GM23338 (cell line): ENCODE data around the gene PPP2R5C. TPM values are rescaled to one million over a fixed set of nuclear protein-coding genes. Genes with fewer than 3 reads are reported as not detected.

Source experiments
- ATAC-seq: fragments of 200-7000 bp; cut with Tn5 transposase; 3 replicates; pipeline ENCODE4 v1.9.1; 2020
- DNase-seq: peaks from one replicate; pipeline ENCODE4 v3.0.0-alpha.2; 2015; ENCODE audit warnings: low spot score
- H2AFZ ChIP-seq: fragments of 200-600 bp; sonication (generic); 2 replicates; pipeline ENCODE4 v1.8.0; 2016; ENCODE audit warnings: antibody characterized with exemption, mild to moderate bottlenecking, moderate library complexity
- H3F3A ChIP-seq: fragments of 200-600 bp; sonication (generic); replicated peaks from 2 replicates; pipeline ENCODE4 v1.8.0; 2017; ENCODE audit warnings: antibody characterized with exemption, mixed run types, low read depth
- H3K27ac ChIP-seq: fragments of 200-600 bp; sonication (generic); 2 replicates; pipeline ENCODE4 v1.6.1; 2016; ENCODE audit warnings: low read depth
- H3K27me3 ChIP-seq: fragments of 200-600 bp; sonication (generic); 2 replicates; pipeline ENCODE4 v1.8.0; 2016; ENCODE audit warnings: mild to moderate bottlenecking, mixed run types, moderate library complexity; ENCODE audit not compliant: insufficient read depth
- H3K36me3 ChIP-seq: fragments of 200-600 bp; sonication (generic); 2 replicates; pipeline ENCODE4 v1.8.0; 2016; ENCODE audit warnings: mild to moderate bottlenecking; ENCODE audit not compliant: insufficient read depth
- H3K4me1 ChIP-seq: fragments of 200-600 bp; sonication (generic); 2 replicates; pipeline ENCODE4 v1.8.0; 2016; ENCODE audit warnings: mild to moderate bottlenecking, moderate library complexity; ENCODE audit not compliant: insufficient read depth
- H3K4me2 ChIP-seq: fragments of 200-600 bp; sonication (generic); 2 replicates; pipeline ENCODE4 v1.7.1; 2017; ENCODE audit warnings: mixed run types
- H3K4me3 ChIP-seq: fragments of 200-600 bp; sonication (generic); 2 replicates; pipeline ENCODE4 v1.6.1; 2016; ENCODE audit warnings: mixed run types
- H3K79me2 ChIP-seq: fragments of 200-600 bp; sonication (generic); replicated peaks from 2 replicates; pipeline ENCODE4 v1.8.0; 2017; ENCODE audit warnings: mild to moderate bottlenecking; ENCODE audit not compliant: insufficient read depth
- H3K9me2 ChIP-seq: fragments of 200-600 bp; sonication (generic); 2 replicates; pipeline ENCODE4 v1.8.0; 2017; ENCODE audit not compliant: insufficient read depth
- H4K20me1 ChIP-seq: fragments of 200-600 bp; sonication (generic); replicated peaks from 2 replicates; pipeline ENCODE4 v1.8.0; 2017; ENCODE audit warnings: mild to moderate bottlenecking; ENCODE audit not compliant: insufficient read depth
- H3K27ac Mint-ChIP-seq: 2 replicates; pipeline ENCODE4 v1.8.0; 2020; ENCODE audit warnings: inconsistent platforms, mild to moderate bottlenecking, moderate library complexity, mixed read lengths
- H3K27me3 Mint-ChIP-seq: 3 replicates; pipeline ENCODE4 v1.8.0; 2022; ENCODE audit warnings: low read depth, mild to moderate bottlenecking, moderate library complexity, mixed read lengths, inconsistent platforms; ENCODE audit not compliant: insufficient read depth, poor library complexity
- H3K36me3 Mint-ChIP-seq: 3 replicates; pipeline ENCODE4 v1.8.0; 2021; ENCODE audit warnings: low read depth, mild to moderate bottlenecking, inconsistent platforms, moderate library complexity, mixed read lengths
- H3K4me1 Mint-ChIP-seq: 3 replicates; pipeline ENCODE4 v1.8.0; 2020; ENCODE audit warnings: mild to moderate bottlenecking, inconsistent platforms, mixed read lengths
- H3K4me3 Mint-ChIP-seq: 3 replicates; pipeline ENCODE4 v1.8.0; 2021; ENCODE audit warnings: moderate library complexity, mild to moderate bottlenecking, inconsistent platforms, mixed read lengths
- H3K9me3 Mint-ChIP-seq: 3 replicates; pipeline ENCODE4 v1.8.0; 2020; ENCODE audit warnings: moderate library complexity, mild to moderate bottlenecking, inconsistent platforms, mixed read lengths
- CREB1 ChIP-seq: fragments of 250-450 bp; sonication (Bioruptor Pico); IDR thresholded peaks from 2 replicates; pipeline ENCODE4 v1.5.0; 2020; ENCODE audit warnings: low read depth, mild to moderate bottlenecking, moderate library complexity
- EZH2phosphoT487 ChIP-seq: fragments of 200-600 bp; sonication (generic); IDR thresholded peaks from one replicate; pipeline ENCODE4 v1.8.1; 2018; ENCODE audit warnings: antibody characterized with exemption; ENCODE audit not compliant: unreplicated experiment
- JUNB ChIP-seq: IDR thresholded peaks from one replicate; pipeline ENCODE4 v1.6.1; 2016; ENCODE audit warnings: antibody characterized with exemption; ENCODE audit not compliant: unreplicated experiment
- POLR2AphosphoS5 ChIP-seq: IDR thresholded peaks from 2 replicates; pipeline ENCODE4 v1.6.1; 2016; ENCODE audit warnings: antibody characterized with exemption, low read depth
- STAT1 ChIP-seq: IDR thresholded peaks from one replicate; pipeline ENCODE4 v1.6.1; 2016; ENCODE audit warnings: antibody characterized with exemption; ENCODE audit not compliant: unreplicated experiment
- ZNF114 ChIP-seq: fragments of 250-450 bp; sonication (Bioruptor Pico); IDR thresholded peaks from 2 replicates; pipeline ENCODE4 v1.5.0; 2020; ENCODE audit warnings: mild to moderate bottlenecking, moderate library complexity
- ZNF331 ChIP-seq: fragments of 250-450 bp; sonication (Bioruptor Pico); IDR thresholded peaks from 2 replicates; pipeline ENCODE4 v1.5.0; 2020; ENCODE audit warnings: low read depth, mild to moderate bottlenecking, moderate library complexity
- polyA plus RNA-seq: library from polyadenylated mRNA; unstranded; fragments of >200 nt; fragmentation: Nextera tagmentation; extraction: Ambion mirVana; gene quantifications from 2 replicates; pipeline ENCODE4 v1.2.1, GENCODE V29; 2016
- total RNA-seq: library from RNA; depleted of rRNA; stranded (reverse); fragments of >200 nt; shearing (Covaris generic); gene quantifications from 2 replicates; pipeline ENCODE4 v1.2.3, GENCODE V29; 2014
- TF ChIP-seq, protein P1 (sequence below): IDR thresholded peaks from 2 replicates; pipeline ENCODE4 v1.6.1; 2016; ENCODE audit warnings: antibody characterized with exemption
- TF ChIP-seq, protein P2 (sequence below), 2 experiments: fragments of 200-600 bp in 1 of 2; sonication (generic) in 1 of 2; conservative IDR thresholded peaks; 2 replicates each; pipeline versions ENCODE4 v1.5.1 to v1.6.1; 2016 to 2017; ENCODE audit warnings: antibody characterized with exemption in 2 of 2, low read depth in 2 of 2, mild to moderate bottlenecking in 2 of 2, moderate library complexity in 1 of 2
- TF ChIP-seq, protein P3 (sequence below): fragments of 250-450 bp; sonication (Bioruptor Pico); IDR thresholded peaks from 2 replicates; pipeline ENCODE4 v1.5.0; 2020; ENCODE audit warnings: mild to moderate bottlenecking, moderate library complexity

Gene PPP2R5C
- total and polyA plus RNA-seq, 2 experiments from 2014 or later, result 75.4 to 79.7 TPM

DNA sequence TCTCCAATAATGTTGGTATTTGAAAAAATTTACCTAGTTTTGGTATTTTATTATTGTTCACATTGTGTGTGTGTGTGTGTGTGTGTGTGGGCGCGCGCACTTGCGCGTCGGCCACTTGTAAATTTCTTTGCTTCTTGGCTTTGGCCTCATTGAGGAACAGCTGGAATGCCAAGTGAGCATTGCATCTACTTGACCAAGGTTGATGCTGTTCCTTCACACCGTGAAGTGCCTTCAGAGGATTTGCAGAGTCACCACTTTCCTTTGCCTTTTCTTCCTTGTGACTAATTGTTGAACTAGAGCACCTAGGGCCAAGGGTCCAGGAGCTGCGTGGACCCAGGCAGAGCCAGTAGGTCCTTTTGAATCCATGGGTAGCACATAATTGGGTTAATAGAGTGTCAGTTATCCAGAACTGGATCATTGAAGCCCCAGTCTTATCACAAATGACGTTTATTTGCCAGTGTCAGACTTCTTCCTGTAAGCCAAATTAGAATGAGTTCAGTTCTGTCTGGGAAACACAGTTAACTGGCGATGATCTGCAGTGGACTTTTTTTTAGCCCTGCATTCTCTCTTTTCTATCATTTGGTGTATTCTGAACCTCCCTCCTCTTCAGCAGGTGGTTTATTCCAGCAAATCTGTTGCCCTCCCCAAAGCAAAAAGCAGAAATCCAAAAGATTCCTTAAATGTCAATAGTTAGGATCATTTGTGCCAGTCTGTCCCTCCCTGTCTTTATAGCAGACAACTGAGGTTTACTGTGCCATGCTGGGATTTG, 2.6 kb downstream of the PPP2R5C start:
- Histone ChIP-seq H3K27me3 (peaks cover 26% of the 10 kb centered on the region), H3F3A (no peaks in the 10 kb centered on the region), H3K9me2 (no peaks in the 10 kb centered on the region), H3K36me3 (no peaks in the 10 kb centered on the region), H3K27ac (no peak overlapping the region), H4K20me1 (peaks cover 5% of the 10 kb centered on the region; the same call in 1 of the 2 replicates), H2AFZ (no peak overlapping the region), H3K4me3 (no peak overlapping the region), H3K4me1 (peaks cover 11% of the 10 kb centered on the region), H3K79me2 (no peaks in the 10 kb centered on the region), H3K4me2 (no peak overlapping the region)
- Mint-ChIP-seq H3K27ac (no peak overlapping the region), H3K4me1 (peaks cover 9% of the 10 kb centered on the region), H3K9me3 (no peaks in the 10 kb centered on the region), H3K4me3 (no peak overlapping the region), H3K27me3 (peaks cover 23% of the 10 kb centered on the region), H3K36me3 (no peaks in the 10 kb centered on the region; the same call in 2 of the 3 replicates)
- TF ChIP-seq POLR2AphosphoS5 (no peak), CREB1 (no peak), JUNB (no peak), EZH2phosphoT487 (no peak), ZNF331 (no peak), ZNF114 (CRISPR knock-in tag) (no peak), STAT1 (no peak)
- TF ChIP-seq, protein P1, sequence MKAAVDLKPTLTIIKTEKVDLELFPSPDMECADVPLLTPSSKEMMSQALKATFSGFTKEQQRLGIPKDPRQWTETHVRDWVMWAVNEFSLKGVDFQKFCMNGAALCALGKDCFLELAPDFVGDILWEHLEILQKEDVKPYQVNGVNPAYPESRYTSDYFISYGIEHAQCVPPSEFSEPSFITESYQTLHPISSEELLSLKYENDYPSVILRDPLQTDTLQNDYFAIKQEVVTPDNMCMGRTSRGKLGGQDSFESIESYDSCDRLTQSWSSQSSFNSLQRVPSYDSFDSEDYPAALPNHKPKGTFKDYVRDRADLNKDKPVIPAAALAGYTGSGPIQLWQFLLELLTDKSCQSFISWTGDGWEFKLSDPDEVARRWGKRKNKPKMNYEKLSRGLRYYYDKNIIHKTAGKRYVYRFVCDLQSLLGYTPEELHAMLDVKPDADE, result no peak
- TF ChIP-seq, protein P2, sequence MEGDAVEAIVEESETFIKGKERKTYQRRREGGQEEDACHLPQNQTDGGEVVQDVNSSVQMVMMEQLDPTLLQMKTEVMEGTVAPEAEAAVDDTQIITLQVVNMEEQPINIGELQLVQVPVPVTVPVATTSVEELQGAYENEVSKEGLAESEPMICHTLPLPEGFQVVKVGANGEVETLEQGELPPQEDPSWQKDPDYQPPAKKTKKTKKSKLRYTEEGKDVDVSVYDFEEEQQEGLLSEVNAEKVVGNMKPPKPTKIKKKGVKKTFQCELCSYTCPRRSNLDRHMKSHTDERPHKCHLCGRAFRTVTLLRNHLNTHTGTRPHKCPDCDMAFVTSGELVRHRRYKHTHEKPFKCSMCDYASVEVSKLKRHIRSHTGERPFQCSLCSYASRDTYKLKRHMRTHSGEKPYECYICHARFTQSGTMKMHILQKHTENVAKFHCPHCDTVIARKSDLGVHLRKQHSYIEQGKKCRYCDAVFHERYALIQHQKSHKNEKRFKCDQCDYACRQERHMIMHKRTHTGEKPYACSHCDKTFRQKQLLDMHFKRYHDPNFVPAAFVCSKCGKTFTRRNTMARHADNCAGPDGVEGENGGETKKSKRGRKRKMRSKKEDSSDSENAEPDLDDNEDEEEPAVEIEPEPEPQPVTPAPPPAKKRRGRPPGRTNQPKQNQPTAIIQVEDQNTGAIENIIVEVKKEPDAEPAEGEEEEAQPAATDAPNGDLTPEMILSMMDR (conservative IDR thresholded peaks at IDR 0.05; ENCODE audit: low read depth in 2 of 2), result no peak
- TF ChIP-seq, protein P3, sequence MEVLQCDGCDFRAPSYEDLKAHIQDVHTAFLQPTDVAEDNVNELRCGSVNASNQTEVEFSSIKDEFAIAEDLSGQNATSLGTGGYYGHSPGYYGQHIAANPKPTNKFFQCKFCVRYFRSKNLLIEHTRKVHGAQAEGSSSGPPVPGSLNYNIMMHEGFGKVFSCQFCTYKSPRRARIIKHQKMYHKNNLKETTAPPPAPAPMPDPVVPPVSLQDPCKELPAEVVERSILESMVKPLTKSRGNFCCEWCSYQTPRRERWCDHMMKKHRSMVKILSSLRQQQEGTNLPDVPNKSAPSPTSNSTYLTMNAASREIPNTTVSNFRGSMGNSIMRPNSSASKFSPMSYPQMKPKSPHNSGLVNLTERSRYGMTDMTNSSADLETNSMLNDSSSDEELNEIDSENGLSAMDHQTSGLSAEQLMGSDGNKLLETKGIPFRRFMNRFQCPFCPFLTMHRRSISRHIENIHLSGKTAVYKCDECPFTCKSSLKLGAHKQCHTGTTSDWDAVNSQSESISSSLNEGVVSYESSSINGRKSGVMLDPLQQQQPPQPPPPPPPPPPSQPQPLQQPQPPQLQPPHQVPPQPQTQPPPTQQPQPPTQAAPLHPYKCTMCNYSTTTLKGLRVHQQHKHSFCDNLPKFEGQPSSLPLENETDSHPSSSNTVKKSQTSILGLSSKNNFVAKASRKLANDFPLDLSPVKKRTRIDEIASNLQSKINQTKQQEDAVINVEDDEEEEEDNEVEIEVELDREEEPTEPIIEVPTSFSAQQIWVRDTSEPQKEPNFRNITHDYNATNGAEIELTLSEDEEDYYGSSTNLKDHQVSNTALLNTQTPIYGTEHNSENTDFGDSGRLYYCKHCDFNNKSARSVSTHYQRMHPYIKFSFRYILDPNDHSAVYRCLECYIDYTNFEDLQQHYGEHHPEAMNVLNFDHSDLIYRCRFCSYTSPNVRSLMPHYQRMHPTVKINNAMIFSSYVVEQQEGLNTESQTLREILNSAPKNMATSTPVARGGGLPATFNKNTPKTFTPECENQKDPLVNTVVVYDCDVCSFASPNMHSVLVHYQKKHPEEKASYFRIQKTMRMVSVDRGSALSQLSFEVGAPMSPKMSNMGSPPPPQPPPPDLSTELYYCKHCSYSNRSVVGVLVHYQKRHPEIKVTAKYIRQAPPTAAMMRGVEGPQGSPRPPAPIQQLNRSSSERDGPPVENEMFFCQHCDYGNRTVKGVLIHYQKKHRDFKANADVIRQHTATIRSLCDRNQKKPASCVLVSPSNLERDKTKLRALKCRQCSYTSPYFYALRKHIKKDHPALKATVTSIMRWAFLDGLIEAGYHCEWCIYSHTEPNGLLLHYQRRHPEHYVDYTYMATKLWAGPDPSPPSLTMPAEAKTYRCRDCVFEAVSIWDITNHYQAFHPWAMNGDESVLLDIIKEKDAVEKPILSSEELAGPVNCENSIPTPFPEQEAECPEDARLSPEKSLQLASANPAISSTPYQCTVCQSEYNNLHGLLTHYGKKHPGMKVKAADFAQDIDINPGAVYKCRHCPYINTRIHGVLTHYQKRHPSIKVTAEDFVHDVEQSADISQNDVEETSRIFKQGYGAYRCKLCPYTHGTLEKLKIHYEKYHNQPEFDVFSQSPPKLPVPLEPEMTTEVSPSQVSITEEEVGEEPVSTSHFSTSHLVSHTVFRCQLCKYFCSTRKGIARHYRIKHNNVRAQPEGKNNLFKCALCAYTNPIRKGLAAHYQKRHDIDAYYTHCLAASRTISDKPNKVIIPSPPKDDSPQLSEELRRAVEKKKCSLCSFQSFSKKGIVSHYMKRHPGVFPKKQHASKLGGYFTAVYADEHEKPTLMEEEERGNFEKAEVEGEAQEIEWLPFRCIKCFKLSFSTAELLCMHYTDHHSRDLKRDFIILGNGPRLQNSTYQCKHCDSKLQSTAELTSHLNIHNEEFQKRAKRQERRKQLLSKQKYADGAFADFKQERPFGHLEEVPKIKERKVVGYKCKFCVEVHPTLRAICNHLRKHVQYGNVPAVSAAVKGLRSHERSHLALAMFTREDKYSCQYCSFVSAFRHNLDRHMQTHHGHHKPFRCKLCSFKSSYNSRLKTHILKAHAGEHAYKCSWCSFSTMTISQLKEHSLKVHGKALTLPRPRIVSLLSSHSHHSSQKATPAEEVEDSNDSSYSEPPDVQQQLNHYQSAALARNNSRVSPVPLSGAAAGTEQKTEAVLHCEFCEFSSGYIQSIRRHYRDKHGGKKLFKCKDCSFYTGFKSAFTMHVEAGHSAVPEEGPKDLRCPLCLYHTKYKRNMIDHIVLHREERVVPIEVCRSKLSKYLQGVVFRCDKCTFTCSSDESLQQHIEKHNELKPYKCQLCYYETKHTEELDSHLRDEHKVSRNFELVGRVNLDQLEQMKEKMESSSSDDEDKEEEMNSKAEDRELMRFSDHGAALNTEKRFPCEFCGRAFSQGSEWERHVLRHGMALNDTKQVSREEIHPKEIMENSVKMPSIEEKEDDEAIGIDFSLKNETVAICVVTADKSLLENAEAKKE, result no peak
- DNase-seq, result no peak
- ATAC-seq, result no peak
